A549 (cell line): ENCODE results near the gene AHSP.

Experiments
- BHLHE40 ChIP-seq: IDR thresholded peaks from 2 replicates; pipeline ENCODE4 v1.6.1; 2012; ENCODE audit warnings: low read depth, low read length, inconsistent platforms
- POLR2A ChIP-seq: IDR thresholded peaks from 2 replicates; pipeline ENCODE4 v1.6.1; 2012; ENCODE audit warnings: mild to moderate bottlenecking, low read length
- RFX5 ChIP-seq: fragments of 450-650 bp; IDR thresholded peaks from 2 replicates; pipeline ENCODE4 v1.7.1; 2014; ENCODE audit warnings: antibody characterized with exemption, mild to moderate bottlenecking, moderate library complexity
- TF ChIP-seq, protein P1 (sequence below): fragments of >200 bp; sonication (Bioruptor Twin); formaldehyde crosslinking; IDR thresholded peaks from 3 replicates; pipeline ENCODE4 v1.5.1; 2016
- TF ChIP-seq, protein P2 (sequence below): fragments of >200 bp; sonication (Bioruptor Twin); formaldehyde crosslinking; IDR thresholded peaks from 3 replicates; pipeline ENCODE4 v1.6.1; 2016

DNA sequence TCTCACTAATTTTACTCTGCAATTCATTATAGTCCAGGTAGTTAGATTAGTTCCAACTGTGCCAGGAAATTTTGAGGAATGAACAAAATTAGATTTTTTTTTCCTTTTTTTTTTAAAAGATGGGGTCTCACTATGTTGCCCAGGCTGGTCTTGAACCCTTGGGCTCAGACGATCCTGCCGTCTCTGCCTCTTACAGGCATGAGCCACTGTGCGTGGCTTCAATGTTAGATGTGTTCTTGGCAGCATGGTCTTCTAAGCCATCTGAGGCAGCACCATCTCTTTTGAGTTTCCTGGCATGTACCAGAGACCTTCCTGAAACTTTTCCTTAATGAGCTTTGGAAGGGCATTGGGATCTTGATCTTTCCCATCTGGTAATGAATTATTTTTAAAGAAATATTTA, 2.6 kb upstream of the AHSP start:
- TF ChIP-seq RFX5, result no peak
- no peak for TF ChIP-seq POLR2A
- TF ChIP-seq, protein P1, sequence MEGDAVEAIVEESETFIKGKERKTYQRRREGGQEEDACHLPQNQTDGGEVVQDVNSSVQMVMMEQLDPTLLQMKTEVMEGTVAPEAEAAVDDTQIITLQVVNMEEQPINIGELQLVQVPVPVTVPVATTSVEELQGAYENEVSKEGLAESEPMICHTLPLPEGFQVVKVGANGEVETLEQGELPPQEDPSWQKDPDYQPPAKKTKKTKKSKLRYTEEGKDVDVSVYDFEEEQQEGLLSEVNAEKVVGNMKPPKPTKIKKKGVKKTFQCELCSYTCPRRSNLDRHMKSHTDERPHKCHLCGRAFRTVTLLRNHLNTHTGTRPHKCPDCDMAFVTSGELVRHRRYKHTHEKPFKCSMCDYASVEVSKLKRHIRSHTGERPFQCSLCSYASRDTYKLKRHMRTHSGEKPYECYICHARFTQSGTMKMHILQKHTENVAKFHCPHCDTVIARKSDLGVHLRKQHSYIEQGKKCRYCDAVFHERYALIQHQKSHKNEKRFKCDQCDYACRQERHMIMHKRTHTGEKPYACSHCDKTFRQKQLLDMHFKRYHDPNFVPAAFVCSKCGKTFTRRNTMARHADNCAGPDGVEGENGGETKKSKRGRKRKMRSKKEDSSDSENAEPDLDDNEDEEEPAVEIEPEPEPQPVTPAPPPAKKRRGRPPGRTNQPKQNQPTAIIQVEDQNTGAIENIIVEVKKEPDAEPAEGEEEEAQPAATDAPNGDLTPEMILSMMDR, result no peak
- TF ChIP-seq, protein P2, sequence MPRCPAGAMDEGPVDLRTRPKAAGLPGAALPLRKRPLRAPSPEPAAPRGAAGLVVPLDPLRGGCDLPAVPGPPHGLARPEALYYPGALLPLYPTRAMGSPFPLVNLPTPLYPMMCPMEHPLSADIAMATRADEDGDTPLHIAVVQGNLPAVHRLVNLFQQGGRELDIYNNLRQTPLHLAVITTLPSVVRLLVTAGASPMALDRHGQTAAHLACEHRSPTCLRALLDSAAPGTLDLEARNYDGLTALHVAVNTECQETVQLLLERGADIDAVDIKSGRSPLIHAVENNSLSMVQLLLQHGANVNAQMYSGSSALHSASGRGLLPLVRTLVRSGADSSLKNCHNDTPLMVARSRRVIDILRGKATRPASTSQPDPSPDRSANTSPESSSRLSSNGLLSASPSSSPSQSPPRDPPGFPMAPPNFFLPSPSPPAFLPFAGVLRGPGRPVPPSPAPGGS, result no peak
- no peak for TF ChIP-seq BHLHE40
